ENCODE results near the gene D2HGDH.
"Not testable (repeated sequence)": the region's sequence is repeated elsewhere in the genome, so short reads cannot be mapped to it uniquely, and the experiment has no call there.

Gene D2HGDH

DNA sequence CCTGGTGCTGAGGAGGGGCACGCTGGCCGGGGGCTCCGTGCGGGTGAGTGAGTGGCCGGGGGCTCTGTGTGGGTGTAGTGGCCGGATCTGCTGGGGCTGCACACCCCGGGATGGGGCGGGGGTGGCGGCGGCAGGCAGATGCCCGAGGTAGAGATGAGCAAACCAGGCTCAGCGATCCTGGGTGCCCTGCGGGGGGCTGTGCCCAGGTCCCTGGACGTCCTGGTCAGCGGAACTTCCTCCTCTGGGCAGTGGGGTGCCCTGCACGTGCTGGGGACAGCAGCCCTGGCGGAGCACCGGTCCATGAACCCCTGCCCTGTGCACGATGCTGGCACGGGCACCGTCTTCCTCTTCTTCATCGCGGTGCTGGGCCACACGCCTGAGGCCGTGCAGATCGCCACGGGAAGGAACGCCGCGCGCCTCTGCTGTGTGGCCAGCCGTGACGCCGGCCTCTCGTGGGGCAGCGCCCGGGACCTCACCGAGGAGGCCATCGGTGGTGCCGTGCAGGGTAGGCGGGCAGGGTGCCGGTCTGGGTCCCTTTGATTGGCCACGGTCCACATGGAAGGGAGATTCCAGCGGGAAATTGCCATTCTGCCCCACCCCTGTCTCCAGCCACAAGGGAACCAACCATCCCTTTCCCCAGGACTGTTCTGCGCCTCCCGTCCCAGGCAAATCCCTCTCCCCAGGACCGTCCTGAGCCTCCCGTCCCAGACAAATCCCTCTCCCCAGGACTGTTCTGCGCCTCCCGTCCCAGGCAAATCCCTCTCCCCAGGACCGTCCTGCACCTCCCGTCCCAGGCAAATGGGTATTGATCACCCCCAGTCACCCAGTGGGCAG is 80.4 kb downstream of the D2HGDH start:
- no peak for DNase-seq (ENCODE audit: low read depth)
- H3K4me3 ChIP-seq (ENCODE audit: low read depth, low read length) = no peak overlapping the region
- no peak for TF ChIP-seq CTCF (conservative IDR thresholded peaks at IDR 0.05; ENCODE audit: low read depth, low read length)

DNA sequence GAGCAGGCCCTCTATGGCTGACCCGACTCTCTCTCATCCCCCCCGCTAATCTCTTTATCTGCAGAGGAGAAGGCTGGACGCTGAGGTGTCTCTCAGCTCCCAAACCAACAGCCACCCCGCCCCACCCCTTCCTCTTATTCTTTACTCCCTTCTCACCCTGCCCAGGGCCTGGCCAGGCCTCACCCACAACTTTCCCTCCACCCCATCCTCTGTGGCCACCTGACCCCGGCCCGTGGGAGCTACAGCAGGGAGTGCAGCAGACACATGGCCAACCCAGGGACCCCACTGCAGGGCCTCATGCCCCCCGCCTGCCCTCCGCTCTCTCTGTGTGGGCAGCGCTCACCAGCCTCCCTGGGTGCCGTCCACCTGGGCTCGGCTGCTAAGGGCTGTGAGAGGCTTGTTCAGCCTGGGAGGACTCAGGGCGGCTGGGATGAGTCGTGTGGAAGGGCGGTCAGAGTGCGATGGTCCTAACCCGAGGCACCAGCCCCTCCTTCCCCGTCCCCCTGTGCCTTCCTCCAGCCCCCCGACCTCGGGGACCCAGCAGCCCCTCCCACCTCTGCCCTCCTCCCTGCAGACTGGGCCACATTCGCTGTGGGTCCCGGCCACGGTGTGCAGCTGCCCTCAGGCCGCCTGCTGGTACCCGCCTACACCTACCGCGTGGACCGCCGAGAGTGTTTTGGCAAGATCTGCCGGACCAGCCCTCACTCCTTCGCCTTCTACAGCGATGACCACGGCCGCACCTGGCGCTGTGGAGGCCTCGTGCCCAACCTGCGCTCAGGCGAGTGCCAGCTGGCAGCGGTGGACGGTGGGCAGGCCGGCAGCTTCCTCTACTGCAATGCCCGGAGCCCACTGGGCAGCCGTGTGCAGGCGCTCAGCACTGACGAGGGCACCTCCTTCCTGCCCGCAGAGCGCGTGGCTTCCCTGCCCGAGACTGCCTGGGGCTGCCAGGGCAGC is 81.3 kb downstream of the D2HGDH start:
- TF ChIP-seq CTCF (conservative IDR thresholded peaks at IDR 0.05; ENCODE audit: low read depth, low read length) = no peak
- no peak for DNase-seq (ENCODE audit: low read depth)
- no peak overlapping the region for H3K4me3 ChIP-seq (ENCODE audit: low read depth, low read length)

- TF ChIP-seq CTCF (conservative IDR thresholded peaks at IDR 0.05; ENCODE audit: low read depth, low read length) = no peak
- DNase-seq (ENCODE audit: low read depth) = no peak
- H3K4me3 ChIP-seq (ENCODE audit: low read depth, low read length) = no peak overlapping the region
Observed at GRCh38 chr2:241816431-241817121, 82.1 kb downstream of the D2HGDH start.

- no peak for TF ChIP-seq CTCF (conservative IDR thresholded peaks at IDR 0.05; ENCODE audit: low read depth, low read length)
- no peak overlapping the region for H3K4me3 ChIP-seq (ENCODE audit: low read depth, low read length)
- DNase-seq (ENCODE audit: low read depth) = no peak
Observed at GRCh38 chr2:241817126-241817820, 82.8 kb downstream of the D2HGDH start.

DNA sequence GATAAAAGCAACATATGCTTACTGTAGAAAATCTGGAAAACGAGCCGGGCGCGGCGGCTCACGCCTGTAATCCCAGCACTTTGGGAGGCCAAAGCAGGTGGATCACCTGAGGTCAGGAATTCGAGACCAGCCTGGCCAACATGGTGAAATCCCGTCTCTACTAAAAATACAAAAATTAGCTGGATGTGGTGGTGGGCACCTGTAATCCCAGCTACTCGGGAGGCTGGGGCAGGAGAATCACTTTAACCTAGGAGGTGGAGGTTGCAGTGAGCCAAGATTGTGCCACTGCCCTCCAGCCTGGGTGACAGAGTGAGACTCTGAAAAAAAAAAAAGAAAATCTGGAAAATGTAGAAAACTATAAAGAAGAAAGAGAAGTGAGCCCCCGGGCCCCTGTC is 83.4 kb downstream of the D2HGDH start:
- H3K4me3 ChIP-seq (ENCODE audit: low read depth, low read length); DNase-seq (ENCODE audit: low read depth): not testable (repeated sequence)
